Fibroblast of pulmonary artery (primary cell): ENCODE data around the gene ZNF32.

Experiments used
- DNase-seq: peaks from one replicate; pipeline ENCODE4 v3.0.0-alpha.2; 2010; ENCODE audit warnings: low read depth
- H3K4me3 ChIP-seq: replicated peaks from 2 replicates; pipeline ENCODE4 v1.5.1; 2011; ENCODE audit warnings: low read depth, mild to moderate bottlenecking, control low read depth, low read length, moderate library complexity
- TF ChIP-seq, protein P1 (sequence below): IDR thresholded peaks from 2 replicates; pipeline ENCODE4 v1.5.1; 2011; ENCODE audit warnings: mild to moderate bottlenecking, control low read depth, low read length, inconsistent platforms; ENCODE audit errors: missing control alignments

Gene ZNF32

DNA sequence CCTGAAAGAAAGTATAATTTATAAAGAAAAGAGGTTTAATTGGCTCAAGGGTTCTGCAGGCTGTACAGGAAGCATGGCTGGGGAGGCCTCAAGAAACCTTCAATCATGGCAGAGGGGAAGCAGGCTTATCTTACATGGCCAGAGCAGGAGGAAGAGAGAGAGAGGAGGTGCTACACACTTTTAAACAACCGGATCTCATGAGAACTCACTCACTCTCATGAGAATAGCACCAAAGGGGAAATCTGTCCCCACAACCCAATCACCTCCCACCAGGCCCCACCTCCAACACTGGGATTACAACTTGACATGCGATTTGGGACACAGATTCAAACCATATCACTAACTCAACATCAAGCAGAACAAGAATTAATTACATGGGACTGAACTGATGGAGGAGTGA, 49.3 kb downstream of the ZNF32 start:
- DNase-seq = no peak
- TF ChIP-seq, protein P1, sequence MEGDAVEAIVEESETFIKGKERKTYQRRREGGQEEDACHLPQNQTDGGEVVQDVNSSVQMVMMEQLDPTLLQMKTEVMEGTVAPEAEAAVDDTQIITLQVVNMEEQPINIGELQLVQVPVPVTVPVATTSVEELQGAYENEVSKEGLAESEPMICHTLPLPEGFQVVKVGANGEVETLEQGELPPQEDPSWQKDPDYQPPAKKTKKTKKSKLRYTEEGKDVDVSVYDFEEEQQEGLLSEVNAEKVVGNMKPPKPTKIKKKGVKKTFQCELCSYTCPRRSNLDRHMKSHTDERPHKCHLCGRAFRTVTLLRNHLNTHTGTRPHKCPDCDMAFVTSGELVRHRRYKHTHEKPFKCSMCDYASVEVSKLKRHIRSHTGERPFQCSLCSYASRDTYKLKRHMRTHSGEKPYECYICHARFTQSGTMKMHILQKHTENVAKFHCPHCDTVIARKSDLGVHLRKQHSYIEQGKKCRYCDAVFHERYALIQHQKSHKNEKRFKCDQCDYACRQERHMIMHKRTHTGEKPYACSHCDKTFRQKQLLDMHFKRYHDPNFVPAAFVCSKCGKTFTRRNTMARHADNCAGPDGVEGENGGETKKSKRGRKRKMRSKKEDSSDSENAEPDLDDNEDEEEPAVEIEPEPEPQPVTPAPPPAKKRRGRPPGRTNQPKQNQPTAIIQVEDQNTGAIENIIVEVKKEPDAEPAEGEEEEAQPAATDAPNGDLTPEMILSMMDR = no peak
- no peak overlapping the region for H3K4me3 ChIP-seq

GRCh38 chr10:43598446-43598845, 50.2 kb downstream of the ZNF32 start:
- peak; percentile 59 for DNase-seq
- H3K4me3 ChIP-seq = no peak overlapping the region
- TF ChIP-seq, protein P1 = no peak

DNA sequence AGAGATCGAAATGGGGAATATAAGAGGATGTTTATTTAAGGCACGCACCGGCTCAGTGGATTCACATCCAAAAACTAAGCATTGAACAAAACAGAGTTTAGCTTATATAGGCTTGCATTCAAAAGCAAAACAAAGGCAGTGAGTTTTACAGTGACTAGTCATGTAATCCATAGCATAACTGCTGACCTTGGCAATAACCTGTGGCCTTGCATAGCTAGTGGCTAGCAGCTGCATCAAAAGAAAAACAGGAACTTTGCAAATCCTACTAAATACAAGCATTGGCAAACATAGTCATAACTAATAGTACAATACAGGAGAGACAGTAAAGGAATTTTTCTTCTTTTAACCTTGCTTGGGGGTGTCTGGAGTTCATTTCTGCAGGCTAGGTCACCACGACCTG, 52.1 kb downstream of the ZNF32 start:
- no peak for DNase-seq
- TF ChIP-seq, protein P1 = no peak
- H3K4me3 ChIP-seq = no peak overlapping the region

GRCh38 chr10:43595739-43596298, 52.9 kb downstream of the ZNF32 start:
- TF ChIP-seq, protein P1 = no peak
- no peak overlapping the region for H3K4me3 ChIP-seq
- no peak for DNase-seq

- peak; percentile 56 for DNase-seq
- peak overlapping the region; percentile 20 for H3K4me3 ChIP-seq
- TF ChIP-seq, protein P1 = no peak
These were observed 53.6 kb downstream of the ZNF32 start for GRCh38 chr10:43594944-43595589.
